Prostate gland (tissue), 2 donors: ENCODE data around the gene KLHL25.
"Not testable (repeated sequence)": the region's sequence is repeated elsewhere in the genome, so short reads cannot be mapped to it uniquely, and the experiment has no call there.

Source experiments
- CTCF ChIP-seq, 4 experiments: fragments of 200-600 bp in 2 of 4; fragments of 450-650 bp in 2 of 4; sonication (generic) in 2 of 4; IDR thresholded peaks; 1 replicate in 3 of 4; 2 replicates in 1 of 4; pipeline ENCODE4 v1.5.1; 2016 to 2019; ENCODE audit warnings: antibody characterized with exemption in 4 of 4, mild to moderate bottlenecking in 2 of 4, moderate library complexity in 2 of 4
- POLR2A ChIP-seq: fragments of 450-650 bp; IDR thresholded peaks from one replicate; pipeline ENCODE4 v1.6.1; 2016; ENCODE audit warnings: antibody characterized with exemption, mild to moderate bottlenecking
- POLR2AphosphoS5 ChIP-seq: sonication (generic); formaldehyde crosslinking; IDR thresholded peaks from one replicate; pipeline ENCODE4 v1.6.1; 2017; ENCODE audit warnings: antibody characterized with exemption

- TF ChIP-seq POLR2A; CTCF (IDR thresholded peaks at IDR 0.05); POLR2AphosphoS5: not testable (repeated sequence)
Measured at GRCh38 chr15:85802617-85803016, 7.9 kb upstream of the KLHL25 start.
